Measurements from ENCODE around the gene FKBP2. TPM values are rescaled to one million over a fixed set of nuclear protein-coding genes. Genes with fewer than 3 reads are reported as not detected.

FKBP2 gene
- total RNA-seq, 1 donor from 2014 or later: 41.5 TPM

- H3K4me1 ChIP-seq (ENCODE audit: insufficient read depth, low read length): peaks cover 22% of the 10 kb centered on the region
- Mint-ChIP-seq H3K4me1 (ENCODE audit: low read depth, unreplicated experiment) (peaks cover 9% of the 10 kb centered on the region), H3K9me3 (ENCODE audit: unreplicated experiment) (no peaks in the 10 kb centered on the region), H3K27ac (ENCODE audit: unreplicated experiment) (peak within 1 kb of the TSS; percentile 87), H3K4me3 (ENCODE audit: unreplicated experiment) (peak within 1 kb of the TSS; percentile 91), H3K36me3 (ENCODE audit: low read depth, unreplicated experiment) (peaks cover 7% of the 10 kb centered on the region), H3K27me3 (ENCODE audit: low read depth, unreplicated experiment) (no peaks in the 10 kb centered on the region)
- peak within 1 kb of the TSS; percentile 99 for H3K4me2 ChIP-seq (ENCODE audit: low read length)
- H2AFZ ChIP-seq (ENCODE audit: low read depth, low read length): peak within 1 kb of the TSS; percentile 78
- H3K27ac ChIP-seq (ENCODE audit: low read depth, low read length): peak within 1 kb of the TSS; percentile 33
- DNase-seq (ENCODE audit: low read depth) (no peak), FAIRE-seq (no peak)
- no peaks in the 10 kb centered on the region for H3K9me3 ChIP-seq (ENCODE audit: insufficient read depth, low read depth, low read length)
- H3K4me3 ChIP-seq (ENCODE audit: insufficient read depth, low read depth, low read length): peak within 1 kb of the TSS; percentile 80
- H3K9ac ChIP-seq (ENCODE audit: low read length): peak within 1 kb of the TSS; percentile 88
- peaks cover 3% of the 10 kb centered on the region for H3K36me3 ChIP-seq (ENCODE audit: insufficient read depth, low read length)
- no peaks in the 10 kb centered on the region for H3K27me3 ChIP-seq (ENCODE audit: insufficient read depth, low read length)
- peaks cover 31% of the 10 kb centered on the region for H3K79me2 ChIP-seq (ENCODE audit: insufficient read depth, low read length)
- H4K20me1 ChIP-seq (ENCODE audit: insufficient read depth, low read length): peaks cover 29% of the 10 kb centered on the region
- TF ChIP-seq CTCF (IDR thresholded peaks at IDR 0.05; ENCODE audit: insufficient read depth, low read depth, low read length) (peak; percentile 27), EZH2 (IDR thresholded peaks at IDR 0.05; ENCODE audit: insufficient read depth, low read length) (no peak)
Observed at GRCh38 chr11:64251016-64251752, 10.3 kb downstream of the FKBP2 start, which contains the start of gene PLCB3. Gene PLCB3 (plus strand): TSS chr11:64251530. CDS start chr11:64251650, 120 bp downstream.

GRCh38 chr11:64251753-64252002, 10.8 kb downstream of the FKBP2 start:
- H3K4me2 ChIP-seq (ENCODE audit: low read length): peak overlapping the region; percentile 99
- Mint-ChIP-seq H3K36me3 (ENCODE audit: low read depth, unreplicated experiment) (peaks cover 7% of the 10 kb centered on the region), H3K27ac (ENCODE audit: unreplicated experiment) (peak overlapping the region; percentile 87), H3K9me3 (ENCODE audit: unreplicated experiment) (no peaks in the 10 kb centered on the region), H3K4me1 (ENCODE audit: low read depth, unreplicated experiment) (peaks cover 9% of the 10 kb centered on the region), H3K4me3 (ENCODE audit: unreplicated experiment) (peak overlapping the region; percentile 91), H3K27me3 (ENCODE audit: low read depth, unreplicated experiment) (no peaks in the 10 kb centered on the region)
- FAIRE-seq (no peak), DNase-seq (ENCODE audit: low read depth) (no peak)
- no peak for TF ChIP-seq EZH2 (IDR thresholded peaks at IDR 0.05; ENCODE audit: insufficient read depth, low read length)
- no peak for TF ChIP-seq CTCF (IDR thresholded peaks at IDR 0.05; ENCODE audit: insufficient read depth, low read depth, low read length)
- peaks cover 29% of the 10 kb centered on the region for H3K79me2 ChIP-seq (ENCODE audit: insufficient read depth, low read length)
- H2AFZ ChIP-seq (ENCODE audit: low read depth, low read length): peak overlapping the region; percentile 55
- H4K20me1 ChIP-seq (ENCODE audit: insufficient read depth, low read length): peaks cover 29% of the 10 kb centered on the region
- peak overlapping the region; percentile 33 for H3K27ac ChIP-seq (ENCODE audit: low read depth, low read length)
- H3K4me1 ChIP-seq (ENCODE audit: insufficient read depth, low read length): peaks cover 22% of the 10 kb centered on the region
- H3K27me3 ChIP-seq (ENCODE audit: insufficient read depth, low read length): no peaks in the 10 kb centered on the region
- H3K4me3 ChIP-seq (ENCODE audit: insufficient read depth, low read depth, low read length): peak overlapping the region; percentile 80
- H3K9ac ChIP-seq (ENCODE audit: low read length): peak overlapping the region; percentile 88
- no peaks in the 10 kb centered on the region for H3K9me3 ChIP-seq (ENCODE audit: insufficient read depth, low read depth, low read length)
- peaks cover 5% of the 10 kb centered on the region for H3K36me3 ChIP-seq (ENCODE audit: insufficient read depth, low read length)
